ENCODE measurements around the gene KCNG4. TPM values are rescaled to one million over a fixed set of nuclear protein-coding genes. Genes with fewer than 3 reads are reported as not detected.

Gene KCNG4
- total and polyA plus RNA-seq, 2 donors (not counting 3 experiments of a cell fraction or from before 2014, with no cell fraction given) = not detected

DNA sequence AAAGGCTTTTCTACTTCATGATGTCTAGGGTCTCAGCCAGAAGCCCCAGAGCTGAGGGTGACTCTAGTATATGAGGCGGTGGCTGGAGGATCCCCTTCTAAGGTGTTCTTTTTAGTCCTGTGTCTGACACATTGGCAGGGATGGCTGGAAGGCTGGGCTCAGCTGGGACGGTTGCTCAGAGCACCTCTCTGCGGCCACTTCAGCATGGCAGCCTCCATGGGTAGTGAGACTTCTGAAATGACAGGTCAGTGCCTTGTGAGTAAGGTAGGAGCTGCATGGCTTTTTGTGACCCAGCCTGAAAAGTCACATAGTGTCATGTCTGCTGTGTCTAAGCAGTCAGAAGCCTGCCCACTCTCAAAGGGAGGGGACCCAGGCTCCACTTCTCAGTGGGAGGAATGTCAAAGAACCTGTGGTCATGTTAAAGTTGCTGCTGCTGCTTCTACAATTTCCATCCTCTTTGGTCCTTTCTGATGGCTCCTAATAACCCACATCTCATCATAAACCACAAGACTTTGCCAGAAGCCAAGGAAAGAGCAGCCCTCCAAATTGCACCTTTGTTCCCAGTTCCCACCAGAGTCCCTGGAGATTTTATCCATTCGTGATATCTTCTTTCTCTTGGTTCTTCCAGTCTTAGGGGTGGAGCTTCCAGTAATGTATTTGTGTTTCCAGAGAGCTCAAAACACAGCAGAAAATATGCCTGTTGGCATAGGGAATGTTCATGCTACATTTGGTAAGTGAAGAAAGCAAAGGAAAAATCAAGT, 15.4 kb upstream of the KCNG4 start:
- TF ChIP-seq EZH2 (IDR thresholded peaks at IDR 0.05; ENCODE audit: borderline replicate concordance, low read depth, low read length, severe bottlenecking) = no peak
- TF ChIP-seq JUN (IDR thresholded peaks at IDR 0.05; ENCODE audit: borderline replicate concordance, insufficient read depth, insufficient read length, low read depth) = no peak
- TF ChIP-seq FOS (IDR thresholded peaks at IDR 0.05; ENCODE audit: borderline replicate concordance, insufficient read depth, low read length) = no peak
- no peak for TF ChIP-seq POLR2A (IDR thresholded peaks at IDR 0.05; ENCODE audit: low read depth, low read length)
- no peak for TF ChIP-seq MYC (IDR thresholded peaks at IDR 0.05; ENCODE audit: low read depth, low read length)
- TF ChIP-seq, protein P1, sequence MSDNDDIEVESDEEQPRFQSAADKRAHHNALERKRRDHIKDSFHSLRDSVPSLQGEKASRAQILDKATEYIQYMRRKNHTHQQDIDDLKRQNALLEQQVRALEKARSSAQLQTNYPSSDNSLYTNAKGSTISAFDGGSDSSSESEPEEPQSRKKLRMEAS (IDR thresholded peaks at IDR 0.05; ENCODE audit: insufficient read depth, insufficient read length) = no peak
- TF ChIP-seq POLR2AphosphoS5 (IDR thresholded peaks at IDR 0.05; ENCODE audit: insufficient read depth, low read depth, low read length) = no peak
- Histone ChIP-seq H3K27ac (ENCODE audit: insufficient read depth, low read depth, low read length) (no peak overlapping the region), H3K36me3 (ENCODE audit: control insufficient read depth in 2 of 2, extremely low read depth in 1 of 2, insufficient read depth in 2 of 2, low read length in 2 of 2) (no peaks in the 10 kb centered on the region), H2AFZ (ENCODE audit: low read depth, low read length) (no peak overlapping the region), H3K4me1 (ENCODE audit: control insufficient read depth, extremely low read depth, insufficient read depth, low read length) (no peaks in the 10 kb centered on the region), H3K27me3 (ENCODE audit: control insufficient read depth in 2 of 2, insufficient read depth in 2 of 2, low read length in 2 of 2) (peaks cover 3 to 5% of the 10 kb centered on the region in 2 experiments), H3K9ac (replicated peaks; ENCODE audit: extremely low read depth, insufficient read depth, low read length) (no peak overlapping the region), H3K9me3 (replicated peaks; ENCODE audit: control insufficient read depth, insufficient read depth, low read length) (no peaks in the 10 kb centered on the region), H4K20me1 (replicated peaks; ENCODE audit: control insufficient read depth, extremely low read depth, insufficient read depth, low read length) (no peaks in the 10 kb centered on the region), H3K9me1 (replicated peaks; ENCODE audit: control insufficient read depth, extremely low read depth, insufficient read depth, low read length) (no peaks in the 10 kb centered on the region), H3K79me2 (ENCODE audit: control insufficient read depth, insufficient read depth, low read length) (no peaks in the 10 kb centered on the region), H3K4me3 (replicated peaks in 1 of 3; ENCODE audit: insufficient read depth in 1 of 3, low read depth in 1 of 3, low read length in 3 of 3) (no peak overlapping the region), H3K4me2 (ENCODE audit: insufficient read depth, low read length) (no peak overlapping the region)
- ChIA-PET POLR2A (no interaction called here), CTCF (interaction anchor here (2.1 kb wide), 1 partner anchor 21 kb away, joined by 6 read pairs; no protein-coding TSS in a partner anchor)
- DNase-seq (ENCODE audit: low read depth, low spot score) = no peak
- BruUV-seq (replicated peaks) = no TSS peak
- dilution Hi-C loops (cut with MboI; ENCODE audit: extremely low pct_ligation_motif_present, low sequenced_read_pairs) (no loop called here), intact Hi-C loops (cut with micrococcal nuclease) (no loop called here)
- no peak for FAIRE-seq

DNA sequence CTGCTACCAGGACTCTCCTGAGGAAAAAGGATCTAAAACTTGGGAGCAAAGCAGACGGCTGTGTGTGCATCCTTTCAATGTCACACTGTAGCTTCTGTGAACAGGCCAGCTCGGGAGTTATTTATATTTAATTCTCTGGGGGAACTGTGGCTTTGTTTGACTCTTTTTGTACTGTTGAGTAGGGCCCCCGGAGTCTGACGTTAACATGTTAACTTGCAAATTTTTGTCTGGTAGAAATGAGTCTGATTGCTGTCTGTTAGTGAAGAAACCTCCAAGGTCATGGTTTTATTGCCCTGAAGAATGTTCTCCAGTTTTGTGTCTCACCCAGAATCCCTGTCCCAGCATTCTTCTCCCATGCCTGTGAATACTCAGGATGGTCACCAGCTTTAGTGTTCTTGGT, 14.2 kb upstream of the KCNG4 start:
- H3K79me2 ChIP-seq (ENCODE audit: control insufficient read depth, insufficient read depth, low read length) = no peaks in the 10 kb centered on the region
- intact Hi-C loops (cut with micrococcal nuclease) (no loop called here), dilution Hi-C loops (cut with MboI; ENCODE audit: extremely low pct_ligation_motif_present, low sequenced_read_pairs) (no loop called here)
- CTCF ChIA-PET = no interaction called here
- no peak overlapping the region for H3K4me3 ChIP-seq (replicated peaks in 1 of 3; ENCODE audit: insufficient read depth in 1 of 3, low read depth in 1 of 3, low read length in 3 of 3)
- TF ChIP-seq MYC (IDR thresholded peaks at IDR 0.05; ENCODE audit: low read depth, low read length) = no peak
- POLR2A ChIA-PET = no interaction called here
- no peak overlapping the region for H3K9ac ChIP-seq (replicated peaks; ENCODE audit: extremely low read depth, insufficient read depth, low read length)
- H3K9me3 ChIP-seq (replicated peaks; ENCODE audit: control insufficient read depth, insufficient read depth, low read length) = no peaks in the 10 kb centered on the region
- no TSS peak for BruUV-seq (replicated peaks)
- no peak overlapping the region for H3K27ac ChIP-seq (ENCODE audit: insufficient read depth, low read depth, low read length)
- H3K4me1 ChIP-seq (ENCODE audit: control insufficient read depth, extremely low read depth, insufficient read depth, low read length) = no peaks in the 10 kb centered on the region
- DNase-seq (ENCODE audit: low read depth, low spot score) (no peak), FAIRE-seq (no peak)
- H3K9me1 ChIP-seq (replicated peaks; ENCODE audit: control insufficient read depth, extremely low read depth, insufficient read depth, low read length) = no peaks in the 10 kb centered on the region
- no peaks in the 10 kb centered on the region for H4K20me1 ChIP-seq (replicated peaks; ENCODE audit: control insufficient read depth, extremely low read depth, insufficient read depth, low read length)
- H3K27me3 ChIP-seq (ENCODE audit: control insufficient read depth in 2 of 2, insufficient read depth in 2 of 2, low read length in 2 of 2) = peaks cover 5% of the 10 kb centered on the region in 2 experiments
- H3K36me3 ChIP-seq (ENCODE audit: control insufficient read depth in 2 of 2, extremely low read depth in 1 of 2, insufficient read depth in 2 of 2, low read length in 2 of 2) = no peaks in the 10 kb centered on the region
- H2AFZ ChIP-seq (ENCODE audit: low read depth, low read length) = no peak overlapping the region
- H3K4me2 ChIP-seq (ENCODE audit: insufficient read depth, low read length) = no peak overlapping the region
